Ectodermal cell (in vitro differentiated cells): ENCODE results near the gene ZNF831.

Source experiments
- H3K27ac ChIP-seq: 2 replicates; pipeline ENCODE4 v1.7.0; 2013; ENCODE audit warnings: mild to moderate bottlenecking, low read depth, low read length; ENCODE audit not compliant: insufficient read depth, poor library complexity, severe bottlenecking
- H3K27me3 ChIP-seq: 2 replicates; pipeline ENCODE4 v1.7.0; 2013; ENCODE audit warnings: mild to moderate bottlenecking, low read length; ENCODE audit not compliant: insufficient read depth, control insufficient read depth, poor library complexity, severe bottlenecking
- H3K36me3 ChIP-seq: one replicate; pipeline ENCODE4 v1.7.0; 2013; ENCODE audit warnings: low read length; ENCODE audit not compliant: control insufficient read depth, insufficient read depth
- H3K4me1 ChIP-seq: one replicate; pipeline ENCODE4 v1.7.0; 2013; ENCODE audit warnings: low read length; ENCODE audit not compliant: control insufficient read depth, insufficient read depth
- H3K4me3 ChIP-seq: 2 replicates; pipeline ENCODE4 v1.7.0; 2013; ENCODE audit warnings: low read depth, low read length, control low read depth; ENCODE audit not compliant: insufficient read depth
- H3K9me3 ChIP-seq: 2 replicates; pipeline ENCODE4 v1.7.0; 2013; ENCODE audit warnings: mild to moderate bottlenecking, low read length, moderate library complexity; ENCODE audit not compliant: control insufficient read depth
- WGBS, 2 experiments: methylation state at CpG; one replicate each; pipeline ENCODE4 v1.1.7; 2013; ENCODE audit warnings: missing lambda C conversion rate in 2 of 2; 5-methylcytosine and 5-hydroxymethylcytosine counted together

ZNF831 gene

DNA sequence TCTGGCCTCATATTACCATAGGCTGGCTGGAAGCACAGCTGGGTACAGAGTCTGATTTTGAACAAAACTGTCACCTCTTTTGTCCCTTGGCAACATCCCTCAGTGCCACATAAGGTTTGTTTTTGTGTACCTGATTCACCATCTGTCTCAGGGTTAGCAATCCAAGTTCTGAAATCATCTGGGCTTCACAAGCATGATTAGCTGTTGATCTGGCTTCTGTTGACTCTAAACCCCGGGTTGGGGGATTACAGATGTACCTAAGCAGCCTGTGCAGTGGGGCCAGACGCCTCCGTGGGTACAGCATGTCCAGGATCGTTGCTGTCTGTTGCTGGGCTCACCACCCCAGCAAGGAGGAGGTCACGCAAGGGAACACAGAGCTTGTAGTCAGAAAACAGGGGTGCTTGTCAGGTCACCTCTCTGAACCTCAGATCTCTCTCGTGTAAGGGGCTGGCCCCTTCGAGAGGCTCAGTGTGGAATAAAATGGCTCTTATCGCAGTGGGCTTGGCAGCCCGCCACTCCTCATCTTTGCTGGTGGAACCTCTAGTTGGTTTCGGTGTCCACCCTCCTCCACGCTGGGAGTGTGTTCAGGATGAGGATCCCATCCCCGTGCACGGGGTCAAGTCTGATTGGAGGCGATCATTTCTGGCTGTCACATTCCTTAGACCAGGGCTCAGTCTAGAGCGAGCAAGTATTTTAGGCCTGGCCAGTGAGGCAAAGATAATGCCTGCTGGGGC lies 39.2 kb upstream of the ZNF831 start:
- WGBS, 2 experiments, result 91 to 92% methylated on average over 15 of the region's 15 CpGs
- no peaks in the 10 kb centered on the region for H3K36me3 ChIP-seq
- H3K4me3 ChIP-seq, result no peak overlapping the region
- H3K4me1 ChIP-seq, result peaks cover 26% of the 10 kb centered on the region
- no peaks in the 10 kb centered on the region for H3K9me3 ChIP-seq
- H3K27ac ChIP-seq, result no peak overlapping the region
- H3K27me3 ChIP-seq, result no peaks in the 10 kb centered on the region

DNA sequence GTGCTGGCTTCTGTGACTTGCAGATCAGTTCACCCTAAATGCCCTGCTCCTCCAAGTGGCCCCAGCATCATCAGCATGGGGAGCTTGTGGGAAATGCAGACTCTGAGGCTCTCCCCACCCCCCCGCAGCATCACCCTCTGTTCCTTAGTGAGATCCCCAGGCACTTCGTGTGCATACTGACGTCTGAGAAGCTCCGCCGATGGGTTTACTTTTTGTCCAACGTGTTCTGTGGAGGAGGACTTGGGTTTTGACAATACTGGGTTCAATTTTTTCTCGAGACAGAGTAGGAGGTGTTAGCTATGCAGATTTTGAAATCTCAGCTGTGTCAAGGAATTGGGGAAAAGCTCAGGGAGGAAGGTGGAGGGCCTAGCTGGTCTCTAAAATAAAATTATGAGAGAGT lies 38.3 kb upstream of the ZNF831 start:
- Histone ChIP-seq H3K27me3 (no peaks in the 10 kb centered on the region), H3K36me3 (no peaks in the 10 kb centered on the region), H3K4me1 (peaks cover 26% of the 10 kb centered on the region), H3K9me3 (no peaks in the 10 kb centered on the region), H3K27ac (no peak overlapping the region), H3K4me3 (no peak overlapping the region)
- 94 to 95% methylated on average over 7 of the region's 7 CpGs for WGBS, 2 experiments

DNA sequence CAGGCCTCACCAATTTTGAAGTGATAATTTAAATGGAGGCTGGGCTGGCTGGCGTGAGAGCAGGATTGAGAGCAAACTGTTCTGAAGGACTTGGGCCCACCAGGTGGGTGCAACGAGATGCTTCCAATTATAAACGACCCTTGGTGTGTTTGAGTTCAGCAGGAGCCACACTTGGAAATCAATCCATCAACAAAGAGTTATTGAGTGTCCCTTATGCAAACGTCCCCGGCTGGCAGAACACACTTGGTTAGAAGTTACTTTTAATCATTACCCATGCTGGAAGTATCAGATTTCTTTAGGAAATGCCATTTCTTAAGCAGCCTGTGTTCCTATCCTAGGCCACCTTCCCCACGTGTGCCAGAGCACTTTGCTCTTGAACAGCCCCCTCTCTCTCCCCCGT lies 37.8 kb upstream of the ZNF831 start:
- H3K9me3 ChIP-seq, result no peaks in the 10 kb centered on the region
- no peaks in the 10 kb centered on the region for H3K36me3 ChIP-seq
- peaks cover 26% of the 10 kb centered on the region for H3K4me1 ChIP-seq
- H3K27ac ChIP-seq, result no peak overlapping the region
- 54 to 59% methylated on average over 7 of the region's 7 CpGs for WGBS, 2 experiments
- no peak overlapping the region for H3K4me3 ChIP-seq
- H3K27me3 ChIP-seq, result no peaks in the 10 kb centered on the region

- 97 to 98% methylated on average over 6 of the region's 6 CpGs for WGBS, 2 experiments
- H3K4me1 ChIP-seq, result peaks cover 21% of the 10 kb centered on the region
- H3K4me3 ChIP-seq, result no peak overlapping the region
- no peak overlapping the region for H3K27ac ChIP-seq
- no peaks in the 10 kb centered on the region for H3K27me3 ChIP-seq
- H3K9me3 ChIP-seq, result no peaks in the 10 kb centered on the region
- H3K36me3 ChIP-seq, result no peaks in the 10 kb centered on the region
Observed at GRCh38 chr20:59127839-59128238, 35.8 kb upstream of the ZNF831 start.

GRCh38 chr20:59131551-59132285 lies 31.9 kb upstream of the ZNF831 start:
- H3K36me3 ChIP-seq, result no peaks in the 10 kb centered on the region
- no peak overlapping the region for H3K4me3 ChIP-seq
- H3K4me1 ChIP-seq, result no peaks in the 10 kb centered on the region
- WGBS, 2 experiments, result 89 to 91% methylated on average over 6 of the region's 6 CpGs
- no peaks in the 10 kb centered on the region for H3K27me3 ChIP-seq
- H3K9me3 ChIP-seq, result peaks cover 2% of the 10 kb centered on the region
- no peak overlapping the region for H3K27ac ChIP-seq

GRCh38 chr20:59134182-59134581 lies 29.4 kb upstream of the ZNF831 start:
- Histone ChIP-seq H3K9me3 (peaks cover 4% of the 10 kb centered on the region), H3K4me3 (no peak overlapping the region), H3K4me1 (no peaks in the 10 kb centered on the region), H3K27me3 (no peaks in the 10 kb centered on the region), H3K36me3 (no peaks in the 10 kb centered on the region), H3K27ac (no peak overlapping the region)
- 90 to 92% methylated on average over 5 of the region's 5 CpGs for WGBS, 2 experiments

DNA sequence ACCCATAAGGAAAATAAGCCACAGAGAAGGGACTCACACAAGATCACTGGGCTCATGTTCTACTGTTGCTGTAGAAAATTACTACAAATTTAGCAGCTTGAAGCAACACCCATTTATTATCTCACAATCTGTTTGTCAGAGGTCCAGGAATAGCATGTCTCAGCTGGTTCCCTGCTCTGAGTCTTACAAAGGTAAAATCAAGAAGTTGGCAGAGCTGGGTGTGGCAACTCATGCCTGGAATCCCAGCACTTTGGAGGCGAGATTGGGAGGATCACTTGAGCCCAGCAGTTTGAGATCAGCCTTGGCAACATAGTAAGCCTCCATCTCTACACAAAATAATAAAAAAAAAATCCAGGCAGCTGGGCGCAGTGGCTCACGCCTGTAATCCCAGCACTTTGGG lies 28.5 kb upstream of the ZNF831 start:
- Histone ChIP-seq H3K27ac (no peak overlapping the region), H3K4me1 (no peaks in the 10 kb centered on the region), H3K36me3 (no peaks in the 10 kb centered on the region), H3K27me3 (no peaks in the 10 kb centered on the region), H3K4me3 (no peak overlapping the region), H3K9me3 (peaks cover 4% of the 10 kb centered on the region)
- WGBS, 2 experiments, result 88 to 95% methylated on average over 3 of the region's 3 CpGs

- Histone ChIP-seq H3K27me3 (no peaks in the 10 kb centered on the region), H3K27ac (no peak overlapping the region), H3K4me3 (no peak overlapping the region), H3K4me1 (no peaks in the 10 kb centered on the region), H3K36me3 (no peaks in the 10 kb centered on the region), H3K9me3 (peaks cover 4% of the 10 kb centered on the region)
- 77 to 78% methylated on average over 3 of the region's 3 CpGs for WGBS, 2 experiments
Observed at GRCh38 chr20:59136027-59136426, 27.6 kb upstream of the ZNF831 start.

- H3K27ac ChIP-seq, result no peak overlapping the region
- H3K36me3 ChIP-seq, result no peaks in the 10 kb centered on the region
- H3K4me3 ChIP-seq, result no peak overlapping the region
- H3K9me3 ChIP-seq, result peaks cover 4% of the 10 kb centered on the region
- no peaks in the 10 kb centered on the region for H3K27me3 ChIP-seq
- WGBS, 2 experiments, result 95% methylated on average over 1 of the region's 1 CpG
- H3K4me1 ChIP-seq, result no peaks in the 10 kb centered on the region
Observed at GRCh38 chr20:59137532-59137931, 26.1 kb upstream of the ZNF831 start.

DNA sequence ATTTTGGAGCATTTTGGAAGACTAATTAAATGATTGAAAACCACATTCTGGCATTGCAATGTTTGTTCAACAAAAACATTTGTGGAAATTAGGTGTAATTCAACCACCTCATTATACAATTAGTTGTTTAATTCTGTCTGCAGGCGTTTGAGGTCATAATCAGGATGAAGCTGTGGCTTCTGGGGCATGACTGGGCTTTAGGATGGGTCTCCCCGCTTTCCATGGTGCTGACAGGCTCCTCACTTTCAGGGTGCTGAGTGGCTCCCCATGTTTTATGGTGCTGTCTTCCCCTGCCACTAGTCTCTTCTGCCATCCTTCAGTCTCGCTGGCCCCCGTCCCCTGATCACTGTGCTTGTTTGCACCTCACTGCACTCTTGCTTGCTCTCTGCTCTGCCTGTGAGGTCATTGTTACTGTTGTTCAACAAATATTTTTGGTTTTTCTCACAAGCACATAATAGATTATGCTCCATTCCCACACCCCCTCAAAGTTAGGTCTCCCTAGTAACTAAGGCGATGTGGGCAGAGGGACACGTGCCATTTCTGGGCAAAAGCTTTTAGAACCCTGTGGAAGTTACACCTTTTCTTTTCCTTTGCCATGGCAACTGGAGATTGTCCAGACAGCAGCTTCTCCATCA lies 25.4 kb upstream of the ZNF831 start:
- no peaks in the 10 kb centered on the region for H3K27me3 ChIP-seq
- peaks cover 4% of the 10 kb centered on the region for H3K9me3 ChIP-seq
- H3K4me3 ChIP-seq, result no peak overlapping the region
- H3K27ac ChIP-seq, result no peak overlapping the region
- 83 to 86% methylated on average over 6 of the region's 6 CpGs for WGBS, 2 experiments
- no peaks in the 10 kb centered on the region for H3K4me1 ChIP-seq
- no peaks in the 10 kb centered on the region for H3K36me3 ChIP-seq
